Smooth muscle cell (in vitro differentiated cells): ENCODE measurements around the gene TRNP1. TPM values are rescaled to one million over a fixed set of nuclear protein-coding genes. Genes with fewer than 3 reads are reported as not detected.

Experiments
- DNase-seq: peaks from one replicate; lab custom pipeline; 2025; ENCODE audit not compliant: unreplicated experiment; lab: John Stamatoyannopoulos, UW
- H2AFZ ChIP-seq: fragments of 200-600 bp; sonication (generic); 2 replicates; pipeline ENCODE4 v1.6.0; 2016; ENCODE audit warnings: antibody characterized with exemption, low read depth, mild to moderate bottlenecking
- H3F3A ChIP-seq: fragments of 200-600 bp; sonication (generic); 2 replicates; pipeline ENCODE4 v1.6.0; 2017; ENCODE audit warnings: antibody characterized with exemption, low read depth
- H3K27ac ChIP-seq: fragments of 200-600 bp; sonication (generic); 2 replicates; pipeline ENCODE4 v1.5.1; 2016; ENCODE audit warnings: low read depth, mild to moderate bottlenecking
- H3K27me3 ChIP-seq: fragments of 200-600 bp; sonication (generic); 2 replicates; pipeline ENCODE4 v1.6.1; 2016; ENCODE audit warnings: low read depth, mild to moderate bottlenecking
- H3K36me3 ChIP-seq: fragments of 200-600 bp; sonication (generic); 2 replicates; pipeline ENCODE4 v1.5.1; 2016; ENCODE audit warnings: low read depth
- H3K4me1 ChIP-seq: fragments of 200-600 bp; sonication (generic); 2 replicates; pipeline ENCODE4 v1.5.1; 2016; ENCODE audit warnings: low read depth
- H3K4me2 ChIP-seq: fragments of 200-600 bp; sonication (generic); 2 replicates; pipeline ENCODE4 v1.6.0; 2016; ENCODE audit warnings: mild to moderate bottlenecking
- H3K4me3 ChIP-seq: fragments of 200-600 bp; sonication (generic); 2 replicates; pipeline ENCODE4 v1.5.1; 2016; ENCODE audit warnings: mild to moderate bottlenecking
- H3K79me2 ChIP-seq: fragments of 200-600 bp; sonication (generic); 2 replicates; pipeline ENCODE4 v1.6.0; 2016; ENCODE audit warnings: low read depth, mild to moderate bottlenecking
- H3K9ac ChIP-seq: fragments of 200-600 bp; sonication (generic); 2 replicates; pipeline ENCODE4 v1.6.0; 2016; ENCODE audit warnings: low read depth
- H3K9me3 ChIP-seq: fragments of 200-600 bp; sonication (generic); replicated peaks from 2 replicates; pipeline ENCODE4 v1.5.1; 2016; ENCODE audit warnings: low read depth
- H4K20me1 ChIP-seq: fragments of 200-600 bp; sonication (generic); 2 replicates; pipeline ENCODE4 v1.6.0; 2016; ENCODE audit warnings: low read depth
- WGBS: methylation state at CpG from one replicate; pipeline ENCODE4 v1.1.7; 2016; ENCODE audit warnings: low lambda C conversion rate; 5-methylcytosine and 5-hydroxymethylcytosine counted together
- polyA plus RNA-seq: library from polyadenylated mRNA; unstranded; fragments of >200 nt; fragmentation: Nextera tagmentation; extraction: Ambion mirVana; gene quantifications from 2 replicates; pipeline ENCODE4 v1.2.1, GENCODE V29; 2016
- total RNA-seq: library from RNA; depleted of rRNA; stranded (reverse); fragments of >200 nt; gene quantifications from 2 replicates; pipeline ENCODE4 v1.2.3, GENCODE V29; 2014
- TF ChIP-seq, protein P1 (sequence below): fragments of 200-600 bp; sonication (generic); IDR thresholded peaks from 2 replicates; pipeline ENCODE4 v1.5.1; 2017; ENCODE audit warnings: borderline replicate concordance, mild to moderate bottlenecking, antibody characterized with exemption; ENCODE audit not compliant: insufficient read depth, poor library complexity, severe bottlenecking

Gene TRNP1
- total and polyA plus RNA-seq, 2 experiments from 2014 or later = 4.4 to 18.6 TPM

DNA sequence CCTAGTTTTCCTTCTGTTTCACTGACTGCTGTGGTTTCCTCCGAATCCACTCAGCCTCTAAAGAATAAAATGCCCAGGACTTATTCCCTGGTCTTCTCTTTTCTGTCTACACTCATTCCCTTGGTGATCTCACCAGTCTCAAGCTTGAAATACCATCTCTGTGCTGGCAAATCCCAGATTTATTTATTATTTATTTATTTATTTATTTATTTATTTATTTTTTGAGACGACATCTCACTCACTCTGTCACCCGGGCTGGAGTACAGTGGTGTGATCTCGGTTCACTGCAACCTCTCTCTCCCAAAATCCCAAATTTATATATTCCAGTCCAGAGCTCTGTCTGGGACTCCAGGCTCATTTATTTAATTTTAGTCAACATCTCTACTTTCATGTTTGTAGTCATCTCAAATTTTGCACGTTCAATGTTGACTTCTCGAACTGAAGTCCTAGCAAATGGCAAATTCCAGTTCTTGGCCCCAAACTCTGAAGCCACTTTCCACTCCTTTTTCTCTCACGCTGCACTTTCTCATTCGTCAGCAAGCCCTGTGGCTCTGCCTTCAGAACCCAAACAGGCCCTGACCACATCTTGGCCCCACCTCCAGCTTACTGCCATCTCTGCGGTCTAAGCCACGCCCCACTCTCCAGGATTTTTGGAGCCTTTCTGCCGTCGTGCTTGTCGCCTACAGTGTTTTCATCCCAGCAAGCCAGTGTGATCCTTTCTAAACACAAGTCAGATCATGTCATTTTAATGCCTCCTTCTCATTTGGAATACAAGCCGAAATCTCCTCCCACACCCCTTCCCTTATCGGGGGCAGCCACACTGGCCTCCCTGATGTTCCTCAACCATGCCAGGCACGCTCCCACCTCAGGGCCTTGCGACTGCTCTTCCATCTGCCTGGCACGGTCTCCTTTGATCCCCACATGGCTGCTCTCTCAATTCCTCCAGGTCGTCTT, 33.4 kb downstream of the TRNP1 start:
- Histone ChIP-seq H3K9ac (no peak overlapping the region), H3K79me2 (no peaks in the 10 kb centered on the region), H3K4me2 (peak overlapping the region; percentile 81), H3K4me1 (peaks cover 23% of the 10 kb centered on the region), H4K20me1 (no peaks in the 10 kb centered on the region), H2AFZ (no peak overlapping the region), H3K36me3 (no peaks in the 10 kb centered on the region), H3F3A (peaks cover 16% of the 10 kb centered on the region), H3K27me3 (no peaks in the 10 kb centered on the region), H3K4me3 (no peak overlapping the region), H3K9me3 (no peaks in the 10 kb centered on the region), H3K27ac (peak overlapping the region; percentile 64)
- TF ChIP-seq, protein P1, sequence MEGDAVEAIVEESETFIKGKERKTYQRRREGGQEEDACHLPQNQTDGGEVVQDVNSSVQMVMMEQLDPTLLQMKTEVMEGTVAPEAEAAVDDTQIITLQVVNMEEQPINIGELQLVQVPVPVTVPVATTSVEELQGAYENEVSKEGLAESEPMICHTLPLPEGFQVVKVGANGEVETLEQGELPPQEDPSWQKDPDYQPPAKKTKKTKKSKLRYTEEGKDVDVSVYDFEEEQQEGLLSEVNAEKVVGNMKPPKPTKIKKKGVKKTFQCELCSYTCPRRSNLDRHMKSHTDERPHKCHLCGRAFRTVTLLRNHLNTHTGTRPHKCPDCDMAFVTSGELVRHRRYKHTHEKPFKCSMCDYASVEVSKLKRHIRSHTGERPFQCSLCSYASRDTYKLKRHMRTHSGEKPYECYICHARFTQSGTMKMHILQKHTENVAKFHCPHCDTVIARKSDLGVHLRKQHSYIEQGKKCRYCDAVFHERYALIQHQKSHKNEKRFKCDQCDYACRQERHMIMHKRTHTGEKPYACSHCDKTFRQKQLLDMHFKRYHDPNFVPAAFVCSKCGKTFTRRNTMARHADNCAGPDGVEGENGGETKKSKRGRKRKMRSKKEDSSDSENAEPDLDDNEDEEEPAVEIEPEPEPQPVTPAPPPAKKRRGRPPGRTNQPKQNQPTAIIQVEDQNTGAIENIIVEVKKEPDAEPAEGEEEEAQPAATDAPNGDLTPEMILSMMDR = no peak
- 36% methylated on average over 19 of the region's 19 CpGs for WGBS
- DNase-seq = peak; percentile 52

DNA sequence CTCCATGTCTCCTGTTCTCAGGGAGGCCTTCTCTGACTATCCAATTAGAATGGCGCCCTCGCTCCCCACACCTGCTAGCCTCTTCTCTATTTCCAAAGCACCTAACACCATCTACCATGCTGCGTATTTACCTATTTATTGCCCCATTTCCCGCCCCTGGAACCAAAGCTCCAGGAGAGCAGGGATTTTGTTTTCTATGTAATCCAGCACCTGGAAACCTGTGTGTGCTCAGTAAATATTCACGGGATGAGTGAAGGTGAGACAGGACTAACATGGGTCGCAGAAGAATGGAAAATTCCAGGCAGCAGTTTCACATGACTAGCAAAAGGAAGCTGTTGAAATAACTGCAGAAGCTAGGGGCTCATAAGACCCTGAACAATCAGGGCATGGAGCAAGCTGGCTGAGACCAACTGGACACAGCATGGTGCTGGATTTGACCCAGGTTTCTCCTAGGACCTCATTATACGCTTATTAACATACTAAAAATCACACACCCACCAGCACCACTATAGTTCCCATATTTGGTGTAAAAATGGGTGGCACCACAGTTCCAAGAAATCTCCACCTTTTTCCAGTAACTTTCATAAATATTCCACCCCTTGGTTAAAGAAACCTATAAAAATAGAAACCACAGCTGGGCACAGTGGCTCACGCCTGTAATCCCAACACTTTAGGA, 34.2 kb downstream of the TRNP1 start:
- peaks cover 16% of the 10 kb centered on the region for H3F3A ChIP-seq
- 81% methylated on average over 8 of the region's 8 CpGs for WGBS
- no peaks in the 10 kb centered on the region for H3K27me3 ChIP-seq
- DNase-seq = no peak
- peak overlapping the region; percentile 64 for H3K27ac ChIP-seq
- H3K4me1 ChIP-seq = peaks cover 23% of the 10 kb centered on the region
- no peaks in the 10 kb centered on the region for H3K36me3 ChIP-seq
- H3K79me2 ChIP-seq = no peaks in the 10 kb centered on the region
- no peak overlapping the region for H3K4me3 ChIP-seq
- H2AFZ ChIP-seq = no peak overlapping the region
- TF ChIP-seq, protein P1 = no peak
- peak overlapping the region; percentile 81 for H3K4me2 ChIP-seq
- H3K9ac ChIP-seq = no peak overlapping the region
- no peaks in the 10 kb centered on the region for H4K20me1 ChIP-seq
- no peaks in the 10 kb centered on the region for H3K9me3 ChIP-seq

DNA sequence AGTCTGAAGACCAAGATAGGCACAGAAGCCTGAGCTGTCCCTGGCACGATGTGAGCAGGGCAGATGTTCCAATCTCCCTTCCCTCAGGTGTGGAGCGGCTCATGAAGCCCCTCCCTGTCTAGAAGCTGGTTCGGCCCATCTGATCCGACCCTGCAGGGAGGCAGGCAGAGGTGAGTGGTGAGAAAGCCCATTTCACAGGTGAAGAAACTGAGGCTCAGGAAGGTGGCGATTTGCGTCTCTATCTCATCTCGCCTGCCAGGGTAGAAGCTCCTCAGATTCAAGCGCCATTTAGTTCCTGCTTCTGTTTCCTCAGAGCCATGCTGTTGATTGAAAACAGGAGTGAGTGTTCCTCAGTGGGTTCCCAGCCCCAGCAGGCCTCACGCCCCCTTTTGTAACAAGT, 36.0 kb downstream of the TRNP1 start:
- Histone ChIP-seq H3K4me3 (no peak overlapping the region), H3K9me3 (no peaks in the 10 kb centered on the region), H3K79me2 (no peaks in the 10 kb centered on the region), H4K20me1 (no peaks in the 10 kb centered on the region), H3F3A (peaks cover 16% of the 10 kb centered on the region), H3K9ac (no peak overlapping the region), H3K4me1 (peaks cover 23% of the 10 kb centered on the region), H3K27me3 (no peaks in the 10 kb centered on the region), H2AFZ (no peak overlapping the region), H3K4me2 (no peak overlapping the region), H3K27ac (no peak overlapping the region), H3K36me3 (no peaks in the 10 kb centered on the region)
- WGBS = 93% methylated on average over 9 of the region's 9 CpGs
- TF ChIP-seq, protein P1 = no peak
- no peak for DNase-seq
